ENCODE measurements around the gene AGO4.

Gene AGO4

GRCh38 chr1:35894656-35895055 is 86.8 kb downstream of the AGO4 start:
- no peak for DNase-seq (ENCODE audit: low spot score)

GRCh38 chr1:35899941-35900340 is 92.1 kb downstream of the AGO4 start:
- DNase-seq (ENCODE audit: low spot score): no peak

- no peak for DNase-seq (ENCODE audit: low spot score)
Observed at GRCh38 chr1:35901235-35901634, 93.4 kb downstream of the AGO4 start.

- no peak for DNase-seq (ENCODE audit: low spot score)
Observed at GRCh38 chr1:35902671-35903070, 94.9 kb downstream of the AGO4 start.

Measured in CD4-positive, alpha-beta T cell treated with Interleukin-6 at 100 ng/mL for 8 hours (primary cell).